GM19438 (cell line): Measurements from ENCODE around the gene MAP3K20.
A peak's percentile ranks its signal among the peaks of the same experiment; 100 is the strongest.

ENCODE experiments used
- ATAC-seq: cut with Tn5 transposase; IDR thresholded peaks from one replicate; pipeline ENCODE4 v1.9.1; 2021; ENCODE audit warnings: low read depth; ENCODE audit not compliant: unreplicated experiment

The MAP3K20 gene

DNA sequence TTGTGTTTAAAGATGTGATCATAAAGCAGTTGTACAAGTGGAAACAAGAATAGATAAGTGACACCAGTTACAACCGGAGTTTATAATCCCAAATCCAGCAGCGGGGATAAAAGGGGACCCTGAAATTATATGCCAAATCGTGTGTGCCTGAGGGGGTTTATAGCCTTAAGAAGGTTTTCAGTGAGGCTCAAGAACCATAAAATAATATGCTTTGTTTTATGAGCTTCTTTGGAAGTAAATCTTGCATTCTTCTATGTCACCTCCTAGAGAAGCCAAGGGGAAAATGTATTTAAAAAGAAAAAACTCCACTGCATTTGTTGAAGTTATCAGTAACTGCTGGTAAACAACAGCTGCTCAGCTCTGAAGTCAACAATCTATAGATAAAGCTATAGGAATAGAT, 25.8 kb upstream of the MAP3K20 start:
- ATAC-seq: no peak

GRCh38 chr2:173050684-173051083, 25.0 kb upstream of the MAP3K20 start:
- ATAC-seq: no peak

- ATAC-seq: no peak
Observed at GRCh38 chr2:173051463-173052215, 24.0 kb upstream of the MAP3K20 start.

- no peak for ATAC-seq
Observed at GRCh38 chr2:173053043-173053699, 22.5 kb upstream of the MAP3K20 start.

DNA sequence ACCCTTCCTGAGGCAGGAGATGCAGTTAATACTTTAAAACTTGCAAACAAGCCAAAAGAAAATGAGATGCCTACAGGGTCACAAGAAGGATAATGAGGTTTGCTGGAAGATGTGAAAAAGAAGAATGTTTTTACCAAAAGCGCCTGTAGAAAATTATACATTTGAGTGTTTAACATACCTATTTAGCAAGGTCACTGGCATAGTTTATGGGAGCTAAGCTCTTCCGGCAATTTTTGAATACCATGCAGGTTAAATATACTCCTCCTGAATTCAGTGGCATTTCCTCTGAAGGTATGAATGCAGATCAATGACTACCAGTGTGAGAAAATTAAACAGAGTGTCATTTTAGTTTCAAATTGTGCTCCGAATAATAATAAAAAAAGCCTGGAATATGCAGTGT, 21.2 kb upstream of the MAP3K20 start:
- no peak for ATAC-seq

DNA sequence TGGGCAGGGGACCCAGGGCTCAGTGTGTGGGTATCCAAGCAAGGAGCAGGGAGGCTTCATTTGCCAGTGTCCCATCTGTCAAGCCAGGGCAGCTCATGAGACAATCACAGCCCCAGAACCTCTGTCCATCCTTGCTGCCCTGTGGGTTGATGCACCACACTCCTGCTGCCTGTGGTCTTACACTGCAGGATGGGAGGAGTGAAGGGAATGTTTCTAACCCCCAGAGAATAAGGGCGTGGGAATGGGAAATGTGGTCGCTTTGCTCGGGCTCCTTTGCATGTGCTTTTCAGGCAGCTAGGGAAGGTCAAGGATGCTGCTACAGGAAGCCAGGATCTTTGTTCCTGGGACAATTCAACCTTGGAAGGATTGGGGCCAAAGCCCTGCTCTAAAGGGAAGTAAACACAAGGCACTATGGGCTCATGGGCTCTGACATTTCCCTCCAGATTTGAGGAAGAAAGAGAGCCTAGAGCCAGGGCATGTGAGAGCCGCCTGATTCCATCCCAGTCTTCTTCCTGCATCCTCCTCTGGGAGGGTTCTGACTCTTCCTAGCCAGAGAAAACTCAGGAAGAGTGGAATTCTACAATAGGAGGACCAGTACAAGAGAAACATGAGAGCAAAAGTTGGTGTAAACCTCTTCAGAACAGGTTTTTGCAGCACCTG, 18.8 kb upstream of the MAP3K20 start:
- ATAC-seq: no peak

GRCh38 chr2:173058097-173058496, 17.5 kb upstream of the MAP3K20 start:
- no peak for ATAC-seq

DNA sequence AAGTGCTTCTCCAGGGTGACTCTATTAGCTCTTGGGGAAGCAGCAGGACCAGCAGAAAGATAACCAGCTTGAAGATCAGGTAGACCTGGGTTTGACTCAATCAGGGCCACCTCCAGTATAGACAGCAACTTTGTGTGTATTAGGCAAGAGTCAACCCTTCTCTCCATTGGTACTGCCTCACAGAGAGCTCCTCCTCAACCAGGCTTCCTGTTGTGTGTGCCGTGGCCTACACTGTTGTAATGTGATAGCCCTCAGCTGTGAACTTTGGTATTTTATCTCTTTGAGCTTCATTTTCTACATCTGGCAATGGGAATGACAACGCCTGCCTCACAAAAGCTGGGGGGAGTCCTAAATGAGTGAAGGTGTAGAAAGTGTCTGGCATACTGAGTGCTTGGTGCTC, 17.0 kb upstream of the MAP3K20 start:
- no peak for ATAC-seq

DNA sequence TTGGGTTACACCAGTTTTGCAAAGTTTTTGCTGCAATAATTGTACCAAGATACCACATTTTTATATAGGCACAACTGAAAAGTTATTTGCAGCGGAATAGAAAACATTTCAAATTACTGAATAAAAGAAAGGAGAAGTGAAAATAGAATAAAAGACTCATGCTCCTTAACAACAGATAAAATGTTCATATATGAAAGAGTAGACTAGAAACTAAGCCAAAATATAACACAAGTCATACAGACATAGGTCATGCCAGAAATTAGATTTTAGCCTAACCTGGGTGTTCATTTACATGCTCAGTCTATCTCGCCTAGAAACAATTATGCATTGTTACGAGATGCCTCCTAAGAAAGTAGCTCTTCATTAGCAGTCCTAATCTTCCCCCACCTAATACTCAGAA, 16.4 kb upstream of the MAP3K20 start:
- no peak for ATAC-seq

GRCh38 chr2:173059971-173060461, 15.6 kb upstream of the MAP3K20 start:
- no peak for ATAC-seq

GRCh38 chr2:173062801-173063200, 12.8 kb upstream of the MAP3K20 start:
- no peak for ATAC-seq

DNA sequence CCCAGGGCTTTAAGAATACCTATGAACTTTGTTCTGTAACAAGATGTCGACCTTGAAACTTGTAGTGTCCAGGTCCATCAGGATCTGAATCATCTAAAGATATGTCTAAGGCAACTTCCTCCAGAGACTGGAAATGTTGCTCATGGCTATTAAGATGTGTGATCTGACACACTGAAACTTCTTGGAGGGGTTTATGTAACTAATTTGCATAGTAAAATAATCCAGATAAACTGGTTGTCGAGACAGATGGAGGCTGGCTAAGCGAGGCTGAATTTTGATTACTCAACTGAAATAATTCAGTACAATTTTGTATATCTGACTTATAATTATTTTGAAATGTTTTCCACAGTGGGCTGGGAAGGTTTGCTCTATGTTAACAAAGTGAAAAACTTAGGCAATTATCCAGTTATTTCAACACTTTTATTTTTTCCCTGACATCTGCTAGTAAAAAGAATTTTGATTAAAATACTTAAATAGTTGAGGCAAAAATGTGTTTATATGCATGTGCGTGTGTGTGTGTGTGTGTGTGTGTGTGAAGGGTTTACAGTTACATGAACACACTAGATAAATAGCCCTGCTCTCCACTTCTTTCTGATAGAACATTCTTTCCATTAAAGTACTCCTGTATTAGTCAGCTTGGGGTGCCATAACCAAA, 11.4 kb upstream of the MAP3K20 start:
- ATAC-seq: no peak

GRCh38 chr2:173066887-173067676, 8.6 kb upstream of the MAP3K20 start:
- ATAC-seq: no peak

GRCh38 chr2:173075056-173075780, 428 bp upstream of the MAP3K20 start:
- no peak for ATAC-seq

GRCh38 chr2:173076581-173077345, 1.1 kb downstream of the MAP3K20 start:
- peak; percentile 24 for ATAC-seq

DNA sequence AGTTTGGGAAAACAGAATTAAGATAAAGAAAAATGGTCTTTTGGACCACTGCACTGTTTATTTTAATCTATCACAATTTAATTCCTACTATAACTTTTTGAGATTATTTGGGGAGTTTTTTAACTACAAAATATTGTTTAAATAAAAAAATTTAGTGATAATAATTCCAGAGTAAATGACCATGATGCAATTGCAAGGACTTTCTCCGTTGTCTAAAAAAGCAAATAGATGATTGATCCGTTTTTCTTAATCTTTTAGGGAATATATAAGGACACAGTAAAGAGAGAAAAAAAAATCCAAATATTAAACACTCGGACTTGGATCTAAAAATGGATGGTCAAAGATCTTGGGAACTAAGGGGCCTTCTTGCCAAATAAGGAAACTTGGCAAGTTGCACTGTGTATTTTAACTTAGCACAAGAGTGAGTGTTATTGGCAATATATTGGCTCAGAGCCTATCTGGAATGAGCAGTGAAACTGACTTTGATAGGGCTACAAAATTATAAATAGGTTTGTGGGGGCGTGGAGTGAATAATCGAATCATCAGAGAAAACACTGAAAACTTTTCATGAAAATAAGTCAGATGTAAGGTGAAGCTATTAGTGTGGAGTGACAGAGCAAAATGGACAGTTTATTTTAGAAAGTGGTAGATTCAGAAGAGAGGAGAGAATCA, 2.0 kb downstream of the MAP3K20 start:
- no peak for ATAC-seq

GRCh38 chr2:173079141-173079540, 3.5 kb downstream of the MAP3K20 start:
- no peak for ATAC-seq
